Small intestine (tissue), 7 donors: ENCODE measurements around the gene METRNL. TPM values are rescaled to one million over a fixed set of nuclear protein-coding genes. Genes with fewer than 3 reads are reported as not detected.

Experiments
- DNase-seq, 2 donors: peaks; one replicate each; pipeline versions ENCODE4 v3.0.0 to v3.0.0-alpha.2; 2013
- FAIRE-seq: peaks from 2 replicates; lab custom pipeline; 2012; peaks lifted over from hg19 to GRCh38; lab: Jason Lieb, UNC
- H3K27ac ChIP-seq, 3 donors: one replicate each; pipeline ENCODE4 v1.5.1; 2013; ENCODE audit warnings: low read length in 2 of 3, mild to moderate bottlenecking in 2 of 3, control low read depth in 1 of 3, inconsistent platforms in 1 of 3, low read depth in 1 of 3, moderate library complexity in 1 of 3
- H3K27me3 ChIP-seq, 3 donors: one replicate each; pipeline ENCODE4 v1.6.1; 2013; ENCODE audit warnings: low read length in 3 of 3, inconsistent platforms in 1 of 3; ENCODE audit not compliant: control insufficient read depth in 3 of 3, insufficient read depth in 3 of 3
- H3K36me3 ChIP-seq, 3 donors: one replicate each; pipeline ENCODE4 v1.6.1; 2013; ENCODE audit warnings: low read length in 3 of 3, inconsistent platforms in 1 of 3, low read depth in 1 of 3, mild to moderate bottlenecking in 1 of 3, moderate library complexity in 1 of 3; ENCODE audit not compliant: control insufficient read depth in 3 of 3, insufficient read depth in 2 of 3
- H3K4me1 ChIP-seq, 3 donors: one replicate each; pipeline ENCODE4 v1.6.1; 2013; ENCODE audit warnings: low read length in 2 of 3, inconsistent platforms in 1 of 3, low read depth in 1 of 3, mild to moderate bottlenecking in 1 of 3, moderate library complexity in 1 of 3; ENCODE audit not compliant: control insufficient read depth in 3 of 3, insufficient read depth in 2 of 3
- H3K4me3 ChIP-seq, 3 donors: one replicate each; pipeline ENCODE4 v1.5.1; 2013; ENCODE audit warnings: low read length in 3 of 3, control low read depth in 1 of 3, inconsistent platforms in 1 of 3, low read depth in 1 of 3, mild to moderate bottlenecking in 1 of 3, moderate library complexity in 1 of 3
- H3K9me3 ChIP-seq, 2 donors: one replicate each; pipeline ENCODE4 v1.6.1; 2013; ENCODE audit warnings: low read depth in 1 of 2, low read length in 1 of 2; ENCODE audit not compliant: control insufficient read depth in 2 of 2, insufficient read depth in 1 of 2
- WGBS, 3 donors: extraction: QIAGEN DNeasy Blood & Tissue Kit; methylation state at CpG; one replicate each; pipeline ENCODE4 v1.1.7; 2013; 5-methylcytosine and 5-hydroxymethylcytosine counted together
- polyA plus RNA-seq, 4 donors: library from polyadenylated mRNA; stranded (reverse) in 3 of 4; unstranded in 1 of 4; fragments of 200-250 nt in 3 of 4; fragments of 120-200 nt in 1 of 4; gene quantifications; one replicate each; pipeline versions ENCODE4 v1.2.1 to v1.2.3, GENCODE V29; 2013
- donor health status: healthy with polysubstance abuse.
- donor health status: control.
- donor health status: control.
- donor health status: Bipolar disorder and iron deficiency.
- donor health status: healthy.

METRNL gene
- polyA plus RNA-seq, 4 donors = 64.4 to 119 (median 115) TPM

DNA sequence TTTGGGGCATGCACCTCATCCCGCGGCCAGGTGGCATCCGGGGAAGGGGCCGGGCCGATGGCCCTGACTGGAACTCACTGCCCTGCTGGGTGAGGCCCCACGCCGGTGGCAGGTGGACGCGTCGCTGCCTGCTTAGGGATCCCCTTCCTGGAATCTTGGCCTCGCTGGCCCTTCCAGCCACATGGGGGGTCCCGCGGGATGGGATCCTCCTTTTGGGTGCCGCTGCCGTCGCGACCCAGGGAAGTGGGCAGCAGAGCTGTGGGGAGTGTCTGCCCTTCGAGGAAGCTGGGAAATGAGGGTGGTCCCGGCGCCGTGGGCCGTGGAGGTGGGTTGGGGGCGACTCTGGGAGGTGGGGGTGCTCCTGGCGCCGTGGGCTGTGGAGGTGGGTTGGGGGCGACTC, 12.8 kb downstream of the METRNL start:
- no peak for FAIRE-seq
- Histone ChIP-seq H3K36me3 (peaks cover 15 to 90% (median 17%) of the 10 kb centered on the region in 3 donors), H3K4me1 (peaks cover 5 to 63% (median 6%) of the 10 kb centered on the region in 3 donors), H3K9me3 (no peaks in the 10 kb centered on the region), H3K4me3 (peak overlapping the region in 2 of 3 donors; percentile 12 to 37), H3K27me3 (no peaks in the 10 kb centered on the region), H3K27ac (peak overlapping the region; percentile 91 to 99 (median 97))
- 33 to 69% (median 48%) methylated on average over 21 to 26 of the region's 26 CpGs for WGBS, 3 donors
- no peak for DNase-seq

DNA sequence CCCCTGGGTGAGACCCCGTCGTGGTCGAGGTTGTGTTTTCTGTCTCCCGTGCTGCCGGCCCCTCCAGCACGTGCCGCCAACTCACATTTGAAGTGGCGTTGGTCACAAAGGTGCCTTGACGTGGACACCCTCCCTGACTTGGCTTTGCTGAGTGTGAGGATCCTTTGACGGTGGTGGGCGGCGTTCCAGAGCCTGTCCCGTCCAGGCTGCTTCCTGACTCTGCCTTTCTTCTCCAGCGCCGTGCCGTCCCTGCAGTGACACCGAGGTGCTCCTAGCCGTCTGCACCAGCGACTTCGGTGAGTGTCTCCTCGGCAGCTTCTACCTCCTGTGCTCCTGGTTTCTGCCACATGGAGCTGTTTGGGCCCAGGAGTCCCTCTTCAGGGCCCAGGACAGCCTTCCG, 13.5 kb downstream of the METRNL start:
- DNase-seq = no peak
- peaks cover 14 to 89% (median 17%) of the 10 kb centered on the region in 3 donors for H3K36me3 ChIP-seq
- 46 to 81% (median 67%) methylated on average over 18 to 22 of the region's 22 CpGs for whole genome bisulfite sequencing, 3 donors
- peaks cover 5 to 61% (median 5%) of the 10 kb centered on the region in 3 donors for H3K4me1 ChIP-seq
- no peak overlapping the region for H3K4me3 ChIP-seq
- H3K27ac ChIP-seq = peak overlapping the region in 1 of 3 donors; percentile 97
- no peak for FAIRE-seq
- H3K9me3 ChIP-seq = no peaks in the 10 kb centered on the region
- no peaks in the 10 kb centered on the region for H3K27me3 ChIP-seq

DNA sequence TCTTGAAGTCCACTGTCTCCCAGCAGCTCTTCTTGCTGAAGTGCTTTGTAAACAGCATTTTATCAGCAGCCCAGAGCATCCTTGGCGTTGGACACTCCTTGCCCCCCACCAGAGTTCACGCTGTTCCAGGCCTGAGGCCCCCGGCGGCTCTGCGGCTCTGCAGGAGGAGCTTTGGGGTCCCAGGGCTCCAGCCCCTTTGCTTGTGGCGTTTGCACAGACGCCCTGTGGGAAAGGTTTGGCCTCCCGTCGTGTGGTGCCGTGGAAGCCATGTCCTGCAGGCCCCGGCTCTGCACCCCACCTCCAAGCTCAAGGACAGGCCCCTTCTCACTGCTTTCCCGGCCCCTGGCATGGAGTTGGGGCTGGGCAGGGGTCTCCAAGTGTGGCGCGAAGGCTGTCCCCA, 14.1 kb downstream of the METRNL start:
- no peak for DNase-seq
- Histone ChIP-seq H3K27me3 (no peaks in the 10 kb centered on the region), H3K27ac (peak overlapping the region in 1 of 3 donors; percentile 97), H3K4me1 (peaks cover 3 to 61% (median 5%) of the 10 kb centered on the region in 3 donors), H3K36me3 (peaks cover 12 to 84% (median 17%) of the 10 kb centered on the region in 3 donors), H3K9me3 (no peaks in the 10 kb centered on the region), H3K4me3 (no peak overlapping the region)
- FAIRE-seq = no peak
- 86 to 94% (median 89%) methylated on average over 12 to 14 of the region's 14 CpGs for WGBS, 3 donors

DNA sequence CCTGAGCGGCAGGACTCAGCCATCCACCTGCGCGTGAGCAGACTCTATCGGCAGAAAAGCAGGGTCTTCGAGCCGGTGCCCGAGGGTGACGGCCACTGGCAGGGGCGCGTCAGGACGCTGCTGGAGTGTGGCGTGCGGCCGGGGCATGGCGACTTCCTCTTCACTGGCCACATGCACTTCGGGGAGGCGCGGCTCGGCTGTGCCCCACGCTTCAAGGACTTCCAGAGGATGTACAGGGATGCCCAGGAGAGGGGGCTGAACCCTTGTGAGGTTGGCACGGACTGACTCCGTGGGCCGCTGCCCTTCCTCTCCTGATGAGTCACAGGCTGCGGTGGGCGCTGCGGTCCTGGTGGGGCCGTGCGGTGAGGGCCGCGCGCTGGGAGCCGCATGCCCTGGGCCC, 14.9 kb downstream of the METRNL start:
- DNase-seq = no peak
- Histone ChIP-seq H3K4me1 (peaks cover 3 to 61% (median 3%) of the 10 kb centered on the region in 3 donors), H3K4me3 (no peak overlapping the region), H3K27ac (no peak overlapping the region), H3K36me3 (peaks cover 12 to 77% (median 17%) of the 10 kb centered on the region in 3 donors), H3K27me3 (no peaks in the 10 kb centered on the region), H3K9me3 (no peaks in the 10 kb centered on the region)
- no peak for FAIRE-seq
- 96 to 97% (median 96%) methylated on average over 26 to 32 of the region's 32 CpGs for WGBS, 3 donors

DNA sequence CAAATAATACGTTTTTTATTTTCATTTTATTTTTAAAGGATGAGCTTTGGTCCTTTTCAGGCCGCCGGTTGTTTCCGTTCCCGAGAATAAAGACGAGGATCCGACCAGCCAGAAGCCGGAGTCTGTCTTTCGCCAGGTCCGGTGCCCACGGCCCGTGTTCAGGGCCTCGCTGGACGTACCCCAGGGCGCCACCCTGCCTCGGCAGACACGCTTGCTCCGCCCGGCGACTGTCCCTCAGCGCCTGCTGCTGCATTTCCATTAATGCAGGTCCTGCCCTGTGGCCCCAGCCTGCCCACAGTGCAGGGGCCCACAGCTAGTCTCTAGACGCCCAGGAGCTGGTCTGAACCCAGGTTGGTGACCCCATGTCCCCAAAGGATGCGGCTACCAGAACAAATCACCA, 15.6 kb downstream of the METRNL start:
- peaks cover 3 to 62% (median 7%) of the 10 kb centered on the region in 3 donors for H3K4me1 ChIP-seq
- no peak overlapping the region for H3K4me3 ChIP-seq
- H3K27me3 ChIP-seq = peaks cover 0 to 3% (median 0%) of the 10 kb centered on the region in 3 donors
- H3K27ac ChIP-seq = no peak overlapping the region
- FAIRE-seq (no peak), DNase-seq (no peak)
- WGBS, 3 donors = 92 to 95% (median 93%) methylated on average over 23 of the region's 23 CpGs
- no peaks in the 10 kb centered on the region for H3K9me3 ChIP-seq
- H3K36me3 ChIP-seq = peaks cover 12 to 71% (median 17%) of the 10 kb centered on the region in 3 donors

DNA sequence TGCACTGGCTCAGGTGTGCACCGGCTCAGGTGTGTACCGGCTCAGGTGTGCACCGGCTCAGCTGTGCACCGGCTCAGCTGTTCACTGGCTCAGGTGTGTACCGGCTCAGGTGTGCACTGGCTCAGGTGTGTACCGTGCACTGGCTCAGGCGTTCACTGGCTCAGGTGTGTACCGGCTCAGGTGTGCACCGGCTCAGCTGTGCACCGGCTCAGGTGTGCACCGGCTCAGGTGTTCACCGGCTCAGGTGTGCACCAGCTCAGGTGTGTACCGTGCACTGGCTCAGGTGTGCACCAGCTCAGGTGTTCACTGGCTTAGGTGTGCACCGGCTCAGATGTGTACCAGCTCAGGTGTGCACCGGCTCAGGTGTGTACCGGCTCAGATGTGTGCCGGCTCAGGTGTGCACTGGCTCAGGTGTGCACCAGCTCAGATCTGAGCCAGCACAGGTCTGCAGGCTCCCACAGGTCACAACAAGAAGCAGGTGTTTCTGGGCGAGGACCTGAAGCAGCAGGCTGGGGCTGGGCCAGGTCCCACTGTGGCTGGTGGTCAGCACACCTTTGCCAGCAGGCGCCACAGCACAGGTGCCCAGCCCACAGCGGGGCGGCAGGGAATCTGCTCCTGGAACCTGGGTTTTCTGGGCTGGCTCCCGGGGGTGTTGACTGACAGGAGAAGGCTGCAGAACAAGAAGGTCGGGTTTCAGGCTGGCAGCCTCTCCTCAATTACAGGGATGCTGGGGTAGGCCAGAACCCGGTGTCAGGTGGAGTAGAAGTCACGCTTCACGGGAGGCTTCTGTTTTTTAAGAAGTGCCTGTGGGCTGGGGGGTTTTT, 17.2 kb downstream of the METRNL start:
- Histone ChIP-seq H3K27me3 (peaks cover 0 to 3% (median 0%) of the 10 kb centered on the region in 3 donors), H3K4me3 (no peak overlapping the region), H3K36me3 (peaks cover 12 to 59% (median 17%) of the 10 kb centered on the region in 3 donors), H3K9me3 (no peaks in the 10 kb centered on the region), H3K4me1 (peaks cover 0 to 63% (median 6%) of the 10 kb centered on the region in 3 donors), H3K27ac (no peak overlapping the region)
- no peak for DNase-seq
- no peak for FAIRE-seq
- 66 to 84% (median 70%) methylated on average over 25 to 26 of the region's 26 CpGs for WGBS, 3 donors

DNA sequence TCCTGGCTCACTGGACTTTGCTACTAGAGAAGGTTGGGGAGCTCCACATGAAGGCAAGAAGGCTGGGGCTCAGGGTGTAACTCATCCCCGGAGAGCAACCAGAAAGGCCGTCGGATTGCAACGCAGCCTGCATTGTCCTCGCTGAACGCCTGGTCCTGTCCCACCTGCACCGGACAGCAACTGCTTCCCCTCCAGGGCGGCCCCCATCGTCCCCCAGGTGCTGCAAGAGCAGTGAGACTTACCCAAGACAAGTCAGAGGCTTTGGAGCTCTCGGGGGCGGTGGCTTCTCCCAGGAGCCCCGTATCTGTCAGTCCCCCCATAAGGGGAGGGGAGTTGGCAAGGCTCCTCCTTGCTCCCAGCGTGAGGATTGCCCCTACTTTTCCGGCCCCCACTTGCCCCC, 18.4 kb downstream of the METRNL start:
- H3K4me3 ChIP-seq = no peak overlapping the region
- peaks cover 12 to 50% (median 17%) of the 10 kb centered on the region in 3 donors for H3K36me3 ChIP-seq
- no peak overlapping the region for H3K27ac ChIP-seq
- 54 to 64% (median 62%) methylated on average over 13 to 14 of the region's 14 CpGs for WGBS, 3 donors
- FAIRE-seq = no peak
- peaks cover 0 to 3% (median 0%) of the 10 kb centered on the region in 3 donors for H3K27me3 ChIP-seq
- H3K9me3 ChIP-seq = no peaks in the 10 kb centered on the region
- H3K4me1 ChIP-seq = peaks cover 0 to 55% (median 6%) of the 10 kb centered on the region in 3 donors
- no peak for DNase-seq

DNA sequence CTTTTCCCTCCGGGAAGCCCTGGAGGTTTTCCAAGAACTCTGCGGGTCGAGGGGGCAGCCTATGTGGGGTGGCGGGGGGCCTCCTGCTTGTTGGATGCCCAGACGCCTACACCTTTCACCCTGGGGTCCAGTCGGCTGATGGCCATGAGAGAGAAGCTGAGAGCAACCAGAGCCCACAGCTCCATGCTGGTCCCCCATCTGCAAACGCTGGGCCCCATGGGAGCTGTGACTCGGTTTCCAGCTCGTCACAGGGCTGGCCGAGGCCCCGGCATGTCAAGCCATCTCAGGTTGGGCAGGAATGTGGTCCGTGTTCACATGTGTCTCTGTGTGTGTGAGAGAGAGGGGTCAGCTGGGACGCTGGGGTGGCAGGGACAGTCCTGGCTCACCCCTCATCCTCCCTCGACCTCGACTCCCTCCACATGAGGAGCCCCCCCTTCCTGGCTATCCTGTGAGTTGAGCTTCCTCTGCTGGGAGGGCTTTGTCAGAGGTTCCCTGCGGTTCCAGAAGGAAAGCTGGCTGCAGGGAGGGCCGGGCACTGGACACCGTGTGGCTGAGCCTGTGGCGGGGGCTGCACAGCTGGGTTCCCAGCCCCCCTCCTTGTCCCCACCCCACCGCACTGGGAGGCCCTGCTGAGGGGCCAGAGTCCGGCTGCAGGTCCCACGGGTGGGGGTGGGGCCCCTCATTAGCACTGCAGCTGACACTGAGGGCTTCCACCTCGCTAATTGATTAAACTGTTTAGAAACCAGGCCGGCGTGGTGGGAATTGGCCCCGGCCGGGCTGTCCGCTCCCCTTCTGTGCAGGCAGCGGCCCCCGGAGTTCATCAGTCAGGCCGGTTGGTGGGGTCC, 19.1 kb downstream of the METRNL start:
- Histone ChIP-seq H3K9me3 (no peaks in the 10 kb centered on the region), H3K4me1 (peaks cover 0 to 49% (median 6%) of the 10 kb centered on the region in 3 donors), H3K36me3 (peaks cover 12 to 44% (median 13%) of the 10 kb centered on the region in 3 donors), H3K27me3 (peaks cover 0 to 3% (median 0%) of the 10 kb centered on the region in 3 donors), H3K4me3 (peak overlapping the region in 1 of 3 donors; percentile 13), H3K27ac (peak overlapping the region in 1 of 3 donors; percentile 52)
- DNase-seq = peak in 1 of 2 donors; percentile 83
- WGBS, 3 donors = 24 to 33% (median 28%) methylated on average over 27 to 31 of the region's 31 CpGs
- FAIRE-seq = no peak
